ENCODE measurements around the gene FAM3B.
"Not testable (repeated sequence)": the region's sequence is repeated elsewhere in the genome, so short reads cannot be mapped to it uniquely, and the experiment has no call there.

The FAM3B gene

GRCh38 chr21:41316200-41317062 is at the start of gene FAM3B:
Gene FAM3B, plus strand, starts transcription at chr21:41316801. Its CDS starts 79 bp downstream, at chr21:41316880.
- DNase-seq (ENCODE audit: low read depth): no peak

- DNase-seq (ENCODE audit: low read depth): no peak
Measured at GRCh38 chr21:41267346-41267745, 49.3 kb upstream of the FAM3B start.

GRCh38 chr21:41269535-41269934 is 47.1 kb upstream of the FAM3B start:
- DNase-seq (ENCODE audit: low read depth): no peak

DNA sequence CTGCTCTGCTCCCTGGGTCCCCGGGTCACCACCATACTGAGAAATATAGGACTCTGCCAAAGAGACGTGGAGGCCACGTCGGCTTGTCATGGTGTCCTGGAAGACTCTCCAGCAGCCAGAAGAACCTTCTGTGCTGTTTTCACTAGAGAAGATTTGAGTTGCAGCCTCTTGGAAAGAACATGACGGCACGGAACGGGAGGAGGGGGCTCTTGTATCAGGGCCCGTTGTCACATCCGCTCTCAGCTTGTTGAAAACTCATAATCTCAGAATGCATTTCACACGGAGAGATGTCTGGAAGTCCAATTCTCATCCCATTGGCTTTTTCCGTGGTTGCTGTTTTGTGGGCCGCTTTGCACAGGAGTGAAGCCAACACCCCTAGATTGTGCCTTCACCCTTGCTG is 39.4 kb upstream of the FAM3B start:
- DNase-seq (ENCODE audit: low read depth): no peak

DNA sequence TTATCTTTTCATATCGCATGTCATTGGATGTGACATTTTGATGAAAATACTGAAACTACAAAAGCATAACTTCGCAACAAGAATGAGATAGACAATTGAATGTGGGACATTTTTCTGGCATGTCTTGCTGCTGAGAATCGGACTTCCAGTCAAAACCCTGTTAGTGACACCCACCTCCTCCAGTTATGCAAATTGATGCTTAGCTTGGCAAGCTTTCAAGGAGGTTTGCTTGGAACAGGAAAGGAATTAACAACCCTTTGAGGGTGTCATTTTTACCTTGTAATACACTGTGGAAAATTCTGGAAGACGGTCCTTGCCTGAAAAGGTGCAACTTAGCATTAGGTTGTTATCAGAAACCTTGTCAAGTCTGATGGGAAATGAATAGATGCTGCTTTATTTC is 38.8 kb upstream of the FAM3B start:
- DNase-seq (ENCODE audit: low read depth): no peak

- no peak for DNase-seq (ENCODE audit: low read depth)
Measured at GRCh38 chr21:41280115-41280919, 36.3 kb upstream of the FAM3B start.

- no peak for DNase-seq (ENCODE audit: low read depth)
Measured at GRCh38 chr21:41282412-41282811, 34.2 kb upstream of the FAM3B start.

DNA sequence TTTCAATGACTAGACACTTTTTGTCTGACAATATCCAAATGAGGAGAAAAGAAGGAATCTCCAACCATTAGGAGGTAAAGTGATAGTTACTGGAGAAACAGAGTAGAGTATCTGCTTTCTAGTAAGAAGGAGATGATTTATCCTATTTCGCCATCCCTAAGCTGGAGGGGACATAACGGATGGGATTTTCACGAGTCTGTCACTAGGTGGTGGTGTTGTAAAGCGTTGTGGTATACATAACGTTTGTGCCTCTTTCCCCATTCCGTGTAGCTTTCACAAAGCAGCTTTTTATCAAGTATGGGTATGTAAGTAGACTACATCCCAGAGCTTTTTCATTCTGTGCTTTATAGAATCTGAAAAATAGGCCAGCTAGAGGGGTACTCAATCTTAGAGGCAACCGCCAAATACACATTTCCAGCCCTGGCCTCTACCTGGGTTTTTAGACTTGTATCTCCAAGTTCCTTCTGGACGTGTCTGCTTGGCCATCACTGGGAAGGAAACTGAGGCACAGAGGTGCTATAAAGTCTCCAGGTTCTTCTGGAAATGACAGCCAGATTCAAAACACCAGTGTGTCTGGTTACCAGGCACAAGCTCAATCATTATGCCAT is 33.3 kb upstream of the FAM3B start:
- DNase-seq (ENCODE audit: low read depth): peak; percentile 17

- no peak for DNase-seq (ENCODE audit: low read depth)
Measured at GRCh38 chr21:41289431-41289830, 27.2 kb upstream of the FAM3B start.

DNA sequence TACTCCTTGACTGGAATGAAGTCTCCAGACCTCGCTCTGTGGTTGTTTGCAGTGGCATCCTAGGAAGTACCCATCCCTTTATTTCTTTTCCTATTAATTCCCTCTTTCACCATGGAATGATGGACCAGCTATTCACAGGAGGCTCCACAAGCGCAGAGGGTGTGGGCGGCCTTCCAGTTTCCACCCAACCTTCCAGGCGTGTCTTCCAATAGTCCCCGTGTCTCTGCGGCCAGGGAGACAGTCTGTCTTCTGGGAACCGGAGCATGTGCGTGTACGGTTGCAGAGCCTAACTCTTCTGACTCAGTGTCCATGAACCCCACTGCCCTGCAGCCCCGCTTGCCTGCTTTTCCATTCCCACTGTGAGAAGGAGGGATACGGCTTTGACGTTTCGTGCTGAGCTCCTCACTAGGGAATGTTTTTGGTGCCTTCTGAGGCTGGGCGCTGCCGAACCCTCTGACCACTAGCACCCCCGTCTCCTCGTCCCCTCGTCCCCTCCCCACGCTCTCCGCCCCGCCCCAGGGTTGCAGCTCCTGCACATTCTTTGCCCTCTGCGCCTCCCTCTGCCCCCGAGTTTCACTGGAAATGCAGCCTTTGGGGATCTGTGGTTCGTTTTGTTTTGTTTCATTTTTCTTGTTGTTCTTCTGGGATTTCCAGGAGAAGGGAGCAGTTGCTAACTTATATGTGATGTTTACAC is 26.3 kb upstream of the FAM3B start:
- no peak for DNase-seq (ENCODE audit: low read depth)

GRCh38 chr21:41294548-41295231 is 21.9 kb upstream of the FAM3B start:
- DNase-seq (ENCODE audit: low read depth): no peak

DNA sequence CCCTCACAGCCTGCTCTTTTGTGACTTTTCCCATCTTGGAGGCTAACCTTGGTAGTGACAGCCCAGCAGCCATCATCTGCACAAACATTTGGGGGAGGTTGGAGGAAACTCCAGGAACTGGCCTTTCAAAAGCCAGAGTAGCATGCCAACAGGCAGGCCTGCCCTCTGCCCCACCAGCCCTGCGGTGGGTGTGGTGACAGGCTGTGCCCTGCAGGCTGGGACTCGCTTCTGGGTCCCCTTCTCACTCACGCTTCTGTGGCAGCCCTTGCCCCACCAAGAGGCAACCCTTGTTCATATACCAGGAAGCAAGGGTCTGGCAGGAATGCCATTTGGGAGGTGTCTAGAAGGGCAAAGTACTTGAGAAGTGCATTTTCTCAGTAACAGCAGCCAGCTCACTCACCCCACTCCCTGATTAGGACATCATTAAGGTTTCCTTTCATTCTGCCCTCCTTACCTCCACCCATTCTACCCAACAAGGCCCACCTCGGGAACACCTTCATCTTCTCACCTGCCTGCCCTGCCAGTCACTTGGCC is 20.8 kb upstream of the FAM3B start:
- no peak for DNase-seq (ENCODE audit: low read depth)

DNA sequence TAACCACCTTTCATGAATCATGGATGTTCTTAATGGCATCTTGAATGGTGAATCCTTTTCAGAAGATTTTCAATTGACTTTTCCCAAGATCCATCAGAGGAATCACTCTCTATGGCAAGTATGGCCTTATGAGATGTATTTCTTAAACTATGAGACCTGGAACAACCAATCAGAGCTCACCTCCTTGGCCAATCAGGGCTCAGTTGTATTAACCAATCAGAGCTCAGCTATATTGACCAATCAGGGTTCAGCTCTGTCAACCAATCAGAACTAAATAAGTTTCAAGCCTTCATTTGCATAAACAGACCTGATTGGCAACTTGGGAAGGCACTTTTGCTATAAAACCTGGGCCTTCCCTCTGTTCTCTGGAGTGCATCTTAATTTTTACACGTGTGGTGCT is 13.6 kb upstream of the FAM3B start:
- DNase-seq (ENCODE audit: low read depth): no peak

DNA sequence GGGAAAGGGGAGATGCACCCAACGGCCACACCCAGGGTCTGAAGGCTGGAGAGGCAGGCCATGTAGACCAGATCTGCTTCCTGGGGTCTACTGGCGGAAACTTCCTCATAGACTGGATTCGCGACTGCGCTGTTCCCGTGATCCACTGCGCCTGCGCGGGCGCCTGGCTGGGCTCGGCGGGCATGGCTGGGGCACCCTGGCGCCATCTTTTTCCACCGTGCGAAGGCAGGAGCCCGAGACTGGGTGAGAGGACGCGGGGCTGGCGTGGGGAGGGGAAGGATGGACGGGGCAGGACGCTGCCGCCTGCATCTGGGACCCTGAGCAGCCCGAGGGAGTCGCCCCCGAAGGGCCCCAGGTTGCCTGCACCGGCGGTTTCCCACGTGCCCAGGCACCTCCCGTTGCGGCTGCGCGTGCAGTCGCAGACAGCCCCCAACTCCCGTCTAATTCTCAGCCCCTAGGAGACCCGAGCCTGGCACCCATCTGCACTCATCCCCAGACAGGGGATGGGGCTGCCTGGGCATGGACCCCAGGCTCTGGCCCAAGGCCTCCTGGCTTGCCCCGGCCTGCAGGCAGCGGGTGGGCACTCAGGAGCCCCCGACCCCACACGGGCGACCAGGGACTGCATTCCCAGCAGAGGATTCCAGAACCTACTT is 12.4 kb upstream of the FAM3B start:
- no peak for DNase-seq (ENCODE audit: low read depth)

DNA sequence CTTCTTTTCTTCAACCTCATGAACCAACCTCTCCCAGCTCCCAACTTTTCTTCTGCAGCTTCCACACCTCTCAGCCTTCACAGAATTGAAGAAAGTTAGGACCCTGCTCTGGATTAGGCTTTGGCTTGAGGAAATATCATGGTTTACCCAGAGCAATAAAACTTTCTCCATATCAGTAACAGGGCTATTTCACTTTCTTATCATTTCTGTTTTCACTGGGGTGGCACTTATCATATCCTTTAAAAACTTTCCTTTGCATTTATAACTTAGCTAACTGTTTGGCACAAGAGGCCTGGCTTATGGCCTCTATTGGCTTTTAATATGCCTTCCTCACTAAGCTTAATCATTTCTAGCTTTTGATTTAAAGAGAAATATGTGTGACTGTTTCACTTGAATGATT is 9.4 kb upstream of the FAM3B start:
- DNase-seq (ENCODE audit: low read depth): no peak

- DNase-seq (ENCODE audit: low read depth): not testable (repeated sequence)
Measured at GRCh38 chr21:41313285-41314164, 3.1 kb upstream of the FAM3B start.

GRCh38 chr21:41315726-41316125 is 875 bp upstream of the FAM3B start:
- DNase-seq (ENCODE audit: low read depth): no peak

DNA sequence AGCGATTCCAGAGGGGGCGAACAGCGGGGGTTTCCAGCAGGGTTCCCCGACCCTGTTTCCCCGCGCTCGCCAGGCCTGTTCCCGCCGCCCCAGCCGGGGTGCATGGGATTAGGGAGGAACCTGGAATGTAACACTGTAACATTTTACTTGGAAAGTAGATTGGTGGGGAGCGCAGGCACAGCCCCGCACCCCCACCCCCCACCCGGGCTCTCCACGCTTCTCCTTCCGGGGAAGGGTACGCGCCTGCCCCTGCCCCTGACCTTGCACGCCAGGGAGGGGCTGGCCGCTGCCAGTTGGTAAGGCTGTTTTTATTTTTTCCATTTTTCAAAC is 427 bp downstream of the FAM3B start:
- DNase-seq (ENCODE audit: low read depth): no peak

DNA sequence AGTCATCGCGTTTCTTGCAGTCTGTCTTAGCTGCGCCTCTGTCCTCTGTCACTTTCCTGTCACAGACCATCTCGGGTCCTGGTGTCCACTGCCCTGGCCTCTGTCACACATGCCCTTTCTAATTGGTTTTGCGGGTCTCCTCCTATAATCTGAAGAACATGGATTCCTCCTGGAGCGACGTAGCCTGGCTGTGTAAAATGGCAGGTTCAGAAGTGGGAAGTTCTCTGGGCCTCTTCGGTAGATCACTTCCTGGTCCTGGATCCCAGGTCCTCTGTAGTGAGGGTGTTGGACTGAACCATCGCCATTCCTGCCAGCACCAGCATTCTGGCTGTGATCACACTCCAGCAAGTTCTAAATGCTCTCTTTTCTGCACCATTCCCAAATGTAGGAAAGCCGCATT is 857 bp downstream of the FAM3B start:
- DNase-seq (ENCODE audit: low read depth): no peak

DNA sequence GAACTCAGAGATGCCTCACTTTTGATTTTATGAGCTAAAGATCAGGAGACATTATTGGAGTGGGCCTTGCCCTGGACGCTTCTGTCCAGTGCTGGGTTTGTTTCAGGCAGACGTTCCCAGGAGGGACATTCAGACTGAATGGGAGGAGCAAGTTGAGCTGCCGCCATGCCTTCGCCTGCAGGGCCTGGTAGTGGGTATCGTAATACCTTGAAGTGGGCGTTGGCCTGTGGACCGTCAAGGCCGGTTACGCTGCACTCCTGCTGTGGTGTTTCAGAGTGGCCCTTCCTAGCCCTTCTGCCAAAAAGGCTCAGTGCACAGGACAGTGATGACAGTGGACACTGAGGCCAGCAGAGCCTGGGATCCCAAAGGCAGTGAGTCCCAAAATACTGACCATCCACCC is 1.6 kb downstream of the FAM3B start:
- DNase-seq (ENCODE audit: low read depth): no peak

All from activated gamma-delta T cell treated with anti-CD3 and anti-CD28 coated beads, Interleukin-2, amount 50 U/mL, for 16 hours (primary cell).